NCI-H82 (cell line): ENCODE data around the gene STXBP5.

Experiments used
- DNase-seq: peaks from one replicate; lab custom pipeline; 2025; lab: John Stamatoyannopoulos, UW

STXBP5 gene

DNA sequence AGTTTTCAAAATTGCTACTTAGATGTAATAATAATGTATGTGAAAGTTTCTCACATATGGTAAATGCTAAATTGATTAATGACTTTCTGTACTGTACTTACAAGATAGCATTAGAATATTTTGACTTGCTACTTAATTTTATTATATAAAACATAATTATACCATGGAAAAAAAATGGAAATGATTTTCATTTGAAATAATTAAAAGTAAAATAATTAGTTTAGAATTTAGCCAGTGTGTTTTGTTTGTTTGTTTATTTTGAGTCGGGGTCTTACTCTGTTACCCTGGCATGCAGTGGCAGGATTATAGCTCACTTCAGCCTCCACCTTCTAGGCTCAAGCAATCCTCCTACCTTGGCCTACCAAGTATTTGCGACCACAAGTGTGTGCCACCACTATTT lies 7.1 kb downstream of the STXBP5 start:
- DNase-seq, result no peak

DNA sequence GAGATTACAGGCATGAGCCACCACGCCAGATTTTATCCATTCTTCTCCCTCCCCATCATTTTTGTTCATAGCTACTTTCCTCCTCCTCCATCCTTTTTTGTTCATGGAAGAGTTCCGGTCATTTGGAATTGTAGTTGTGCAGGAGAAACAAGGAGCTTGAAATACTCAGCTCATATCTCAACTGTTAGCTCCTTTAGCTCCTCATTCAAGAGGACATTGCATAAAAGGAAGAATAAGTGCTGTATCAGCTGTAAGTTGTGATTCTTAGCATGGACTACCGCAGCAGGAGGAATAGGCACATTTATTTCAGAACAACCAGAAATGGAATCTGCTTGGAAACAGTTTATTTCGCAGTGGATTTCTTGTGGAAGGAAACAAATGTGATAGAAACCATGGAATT lies 7.6 kb downstream of the STXBP5 start:
- no peak for DNase-seq

DNA sequence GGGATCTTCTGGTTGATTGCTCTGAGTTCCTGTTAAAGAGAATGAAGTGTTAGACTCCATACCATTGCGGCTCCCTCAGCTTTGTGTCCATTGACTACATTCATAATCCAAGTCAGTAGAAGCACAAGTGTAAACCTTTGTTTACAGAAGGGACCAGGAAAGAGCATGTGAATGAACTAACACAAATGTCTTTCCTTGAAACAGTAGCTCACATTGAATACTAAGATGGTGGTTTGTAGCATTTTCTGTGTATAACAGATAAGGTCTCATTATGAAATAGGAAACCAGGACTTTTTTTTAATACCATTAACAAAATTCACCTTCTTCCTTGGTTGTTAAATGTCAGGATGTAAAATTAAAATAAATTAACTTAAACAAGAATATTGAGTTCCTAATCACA lies 8.4 kb downstream of the STXBP5 start:
- no peak for DNase-seq

DNA sequence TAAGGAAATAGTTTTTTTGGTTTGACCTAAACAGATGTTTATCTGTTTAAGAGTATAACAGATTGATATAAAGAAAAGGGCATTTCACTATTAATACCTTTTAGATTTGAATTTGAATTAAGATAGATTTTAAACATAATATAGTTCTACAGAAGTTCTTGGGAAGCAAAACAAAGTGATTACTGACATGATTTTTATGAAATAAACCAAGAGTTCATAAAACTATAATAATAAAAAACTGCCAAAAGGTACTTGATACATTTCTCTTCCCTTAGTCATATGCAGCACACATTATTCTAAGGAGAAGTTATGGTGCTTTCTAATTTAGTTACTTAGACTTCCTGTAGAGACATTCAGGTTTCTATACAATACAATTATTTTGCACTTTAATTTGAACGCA lies 9.6 kb downstream of the STXBP5 start:
- DNase-seq, result no peak

DNA sequence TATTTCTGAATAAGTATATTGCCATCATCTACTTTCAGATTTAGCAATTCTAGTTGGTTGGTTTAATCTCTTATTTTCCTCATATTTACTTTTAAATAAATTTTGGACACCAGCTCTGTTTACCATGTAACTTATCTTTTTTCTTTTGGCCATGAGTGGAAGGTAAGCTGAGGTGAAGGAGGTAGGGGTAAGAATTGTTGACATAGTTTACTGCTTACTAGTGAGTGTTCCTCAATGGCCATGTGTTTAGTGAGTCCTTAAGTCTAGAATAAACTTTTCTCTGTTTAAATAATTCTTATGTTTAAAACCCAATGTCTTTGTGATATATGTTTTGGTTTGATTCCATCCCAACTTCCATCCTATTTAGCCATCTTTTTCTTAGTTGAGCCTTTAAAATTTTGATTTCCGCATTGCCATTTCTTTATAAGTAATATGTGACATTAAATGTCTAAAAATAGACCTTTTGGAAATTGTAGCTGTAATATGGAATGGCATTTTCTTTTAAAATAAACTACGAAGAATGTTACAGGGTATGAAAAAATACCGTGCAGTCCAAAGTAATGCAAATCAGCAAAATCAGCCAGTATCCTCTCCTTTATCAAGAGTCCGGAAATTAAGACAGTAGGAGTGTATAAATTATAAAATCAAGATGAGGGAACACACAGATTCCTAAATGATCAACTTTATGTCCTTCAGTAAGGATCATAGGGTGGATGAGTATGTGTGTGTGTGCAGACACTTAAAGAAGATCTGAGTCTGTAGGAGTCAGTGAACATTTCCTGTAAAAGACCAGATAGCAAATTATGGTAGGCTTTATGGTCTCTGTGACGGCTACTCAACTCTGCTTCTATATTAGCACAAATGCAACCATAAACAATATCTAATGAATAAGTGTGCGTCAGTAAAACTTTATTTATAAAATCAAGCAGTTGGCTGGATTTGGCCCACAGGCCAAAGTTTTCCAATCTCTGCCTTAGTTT lies 10.3 kb downstream of the STXBP5 start:
- DNase-seq, result no peak

DNA sequence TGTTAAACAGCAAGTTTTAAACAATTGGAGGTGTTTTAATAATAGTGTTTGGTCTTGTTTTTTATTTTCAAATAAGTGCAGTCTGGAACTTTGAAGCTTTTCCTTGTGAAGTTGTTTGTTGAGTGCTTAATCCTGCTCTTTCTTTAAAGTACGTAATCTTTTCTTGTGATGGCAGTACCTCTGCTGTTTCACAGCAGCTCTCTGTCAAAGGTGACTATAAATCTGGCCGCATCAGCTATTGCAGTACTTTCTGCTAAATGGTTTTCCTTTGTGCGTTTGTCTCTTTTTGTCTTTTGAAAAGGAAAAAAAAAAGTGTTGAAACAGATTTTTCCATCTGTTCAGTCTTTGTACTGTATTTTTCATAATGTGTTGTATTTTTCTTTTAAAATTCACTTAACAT lies 12.7 kb downstream of the STXBP5 start:
- DNase-seq, result no peak

DNA sequence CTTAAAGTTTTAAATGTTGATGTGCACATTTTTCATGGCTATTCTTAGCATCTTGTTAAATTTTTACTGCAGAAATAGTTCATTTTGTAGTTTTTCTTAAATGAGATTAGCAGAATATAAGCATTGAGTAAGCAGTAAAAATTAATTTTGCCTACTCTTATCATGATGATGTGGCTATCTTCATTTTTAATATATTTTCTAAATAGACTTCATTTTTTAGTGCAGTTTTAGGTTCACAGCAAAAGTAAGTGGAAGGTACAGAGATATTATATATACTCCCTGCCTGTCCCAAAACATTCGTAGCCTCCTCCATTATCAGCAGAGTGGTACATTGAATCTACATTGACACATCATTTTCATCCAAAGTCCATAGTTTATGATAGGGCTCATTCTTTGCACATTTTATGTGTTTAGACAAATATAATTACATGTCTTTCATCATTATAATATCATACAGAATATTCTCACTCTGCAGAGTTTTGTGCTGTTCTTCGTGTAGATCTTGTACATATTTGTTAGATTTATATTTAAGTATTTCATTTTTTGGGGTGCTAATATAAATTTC lies 13.7 kb downstream of the STXBP5 start:
- no peak for DNase-seq

DNA sequence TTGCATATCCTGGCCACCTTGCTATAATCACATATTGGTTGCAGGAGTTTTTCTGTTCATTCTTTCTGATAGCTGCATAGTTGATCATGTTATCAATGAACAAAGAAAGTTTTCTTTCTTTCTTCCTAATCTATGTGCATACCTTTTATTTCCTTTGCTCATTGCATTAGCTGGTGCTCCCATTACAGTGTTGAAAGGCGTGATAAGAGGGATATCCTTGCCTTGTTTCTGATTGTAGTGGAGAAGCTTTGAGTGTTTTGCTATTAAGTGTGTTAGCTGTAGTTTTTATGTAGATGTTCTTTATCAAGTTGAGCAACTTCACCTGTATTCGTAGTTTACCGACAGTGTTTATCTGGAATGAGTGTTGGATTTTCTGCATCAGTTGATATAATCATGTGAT lies 14.6 kb downstream of the STXBP5 start:
- DNase-seq, result no peak

DNA sequence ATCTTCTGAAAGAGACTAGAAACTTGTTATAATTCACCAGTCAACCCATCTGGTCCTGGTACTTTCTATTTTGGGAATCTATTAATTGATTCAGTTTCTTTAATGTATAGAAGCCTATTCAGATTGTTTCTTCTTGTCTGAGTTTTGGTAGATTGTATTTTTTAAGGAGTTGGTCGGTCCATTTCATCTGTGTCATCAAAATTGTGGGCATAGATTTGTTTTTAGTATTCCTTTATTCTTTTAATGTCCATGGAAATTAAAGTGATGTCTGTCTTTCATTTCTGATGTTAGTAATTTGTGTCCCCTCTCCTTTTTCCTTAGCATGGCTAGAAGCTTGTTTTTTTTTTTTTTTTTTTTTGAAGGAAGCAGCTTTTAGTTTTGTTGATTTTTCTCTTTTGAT lies 15.2 kb downstream of the STXBP5 start:
- DNase-seq, result no peak

DNA sequence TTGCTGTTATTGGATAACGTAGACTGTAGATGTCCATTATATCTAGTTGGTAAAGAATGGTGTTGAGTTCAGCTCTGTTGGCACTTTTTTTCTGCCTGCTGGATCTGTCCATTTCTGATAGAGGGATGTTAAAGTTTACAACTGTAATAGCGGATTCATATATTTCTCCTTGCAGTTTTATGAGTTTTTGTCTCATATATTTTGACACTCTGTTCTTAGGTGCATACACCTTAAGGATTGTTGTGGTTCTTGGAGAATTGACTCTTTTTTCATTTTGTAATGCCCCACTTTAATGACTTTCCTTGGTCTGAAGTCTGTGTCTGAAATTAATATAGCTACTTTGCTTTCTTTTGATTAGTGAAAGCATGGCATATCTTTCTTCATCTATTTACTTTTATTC lies 16.1 kb downstream of the STXBP5 start:
- no peak for DNase-seq

DNA sequence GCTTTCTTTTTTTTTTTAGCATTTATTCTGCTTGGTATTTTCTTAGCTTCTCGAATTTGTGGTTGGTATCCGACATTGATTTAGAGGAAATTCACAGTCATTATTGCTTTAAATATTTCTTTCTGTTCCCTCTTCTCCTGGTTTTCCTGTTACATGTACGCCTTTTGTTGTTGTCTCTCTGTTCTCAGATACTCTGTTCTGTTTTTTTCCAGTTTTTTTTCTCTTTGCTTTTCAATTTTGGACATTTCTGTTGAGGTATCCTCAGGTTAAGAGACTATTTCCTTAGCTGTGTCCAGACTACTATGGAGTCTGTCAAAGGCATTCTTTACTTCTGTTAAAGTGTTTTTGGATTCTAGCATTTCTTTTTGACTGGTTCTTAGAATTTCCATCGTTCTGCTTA lies 17.5 kb downstream of the STXBP5 start:
- DNase-seq, result no peak

DNA sequence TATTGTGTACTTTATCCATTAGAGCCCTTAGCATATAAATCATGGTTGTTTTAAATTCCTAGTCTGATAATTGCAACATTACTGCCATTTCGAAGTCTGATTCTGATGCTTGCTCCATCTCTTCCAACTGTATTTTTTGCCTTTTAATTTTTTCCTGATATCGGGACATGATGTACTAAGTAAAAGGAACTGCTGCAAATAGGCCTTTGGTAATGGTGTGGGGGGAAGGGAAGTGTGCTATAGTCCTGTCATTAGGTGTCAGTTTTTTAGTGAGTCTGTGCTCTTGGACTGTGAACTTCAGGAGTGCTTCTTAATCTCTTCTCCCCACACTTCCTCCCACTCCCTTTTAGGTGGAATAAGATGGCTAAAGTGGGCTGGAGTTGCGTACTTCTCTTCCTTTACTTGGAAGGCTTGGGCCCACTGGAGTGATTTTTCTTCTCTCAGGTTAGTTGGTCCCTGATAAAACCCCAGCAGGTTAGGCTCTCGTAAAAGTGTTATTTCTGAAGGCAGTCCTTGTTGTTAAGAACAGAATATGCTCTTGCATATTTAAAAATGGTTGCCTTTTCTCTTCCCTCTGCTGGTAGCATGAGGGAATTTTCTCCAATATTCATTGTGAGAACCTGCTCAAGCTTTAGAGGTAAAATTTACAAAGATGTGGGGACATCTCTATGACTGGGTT lies 18.1 kb downstream of the STXBP5 start:
- peak; percentile 50 for DNase-seq

DNA sequence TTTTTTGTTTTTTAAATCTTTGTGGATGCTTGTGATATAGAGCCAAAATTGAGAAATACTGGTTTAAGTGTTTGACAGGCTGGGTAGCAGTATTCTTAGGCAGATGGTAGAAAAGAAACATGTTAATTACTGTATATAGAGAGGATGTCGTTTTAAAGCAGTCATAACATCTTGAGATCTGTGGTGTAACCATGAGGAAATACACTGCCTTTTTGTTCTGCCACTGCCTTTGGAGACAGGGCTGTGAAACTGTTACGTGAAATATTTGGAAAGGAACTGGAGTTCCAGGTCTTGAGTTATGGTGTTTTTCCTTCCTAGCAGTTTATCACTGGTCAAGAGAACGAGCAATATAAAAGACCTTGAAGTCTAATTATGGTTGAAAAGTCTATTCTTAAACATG lies 19.5 kb downstream of the STXBP5 start:
- DNase-seq, result no peak

DNA sequence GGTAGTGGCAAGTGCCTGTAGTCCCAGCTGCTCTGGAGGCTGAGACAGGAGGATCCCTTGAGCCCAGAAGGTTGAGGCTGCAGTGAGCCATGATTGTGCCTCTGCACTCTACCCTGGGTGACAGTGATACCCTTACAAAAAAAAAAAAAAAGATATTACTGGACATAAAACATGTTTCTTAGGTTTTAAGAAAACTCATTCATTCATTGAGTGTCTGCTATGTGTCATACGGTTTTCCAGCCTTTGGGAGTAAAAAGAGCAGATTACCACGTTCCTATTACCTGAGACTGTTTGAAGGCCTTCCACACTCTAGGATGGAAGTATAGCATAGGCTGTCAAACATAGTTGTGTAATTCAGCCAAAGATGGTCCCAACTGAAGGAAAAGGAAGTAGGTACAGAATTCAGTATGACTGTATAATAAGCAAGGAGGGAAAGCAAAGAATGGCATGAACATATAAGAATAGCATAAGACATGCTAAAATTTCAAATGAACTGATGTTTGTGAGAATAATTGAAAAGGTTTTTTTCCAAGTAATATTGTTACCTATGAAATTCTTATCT lies 22.0 kb downstream of the STXBP5 start:
- DNase-seq, result no peak

DNA sequence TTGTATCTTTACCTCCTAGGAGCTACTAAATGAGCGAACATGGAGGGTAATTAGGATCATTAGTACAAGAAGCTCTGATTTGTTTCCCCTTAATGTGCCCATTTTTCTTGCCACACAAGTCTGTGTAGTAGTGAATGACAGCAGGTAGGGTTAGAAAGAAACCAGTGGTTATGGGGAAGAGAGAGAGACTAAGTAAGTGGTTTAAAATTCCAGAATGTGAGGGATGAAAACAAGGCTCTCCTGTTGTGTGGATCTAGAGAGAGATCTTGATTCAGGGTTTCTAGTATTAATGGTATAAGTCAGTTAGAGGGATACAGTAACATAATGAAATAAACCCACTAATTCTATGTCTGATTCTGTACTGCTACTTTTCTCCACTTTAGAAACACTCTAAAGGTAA lies 22.7 kb downstream of the STXBP5 start:
- no peak for DNase-seq

DNA sequence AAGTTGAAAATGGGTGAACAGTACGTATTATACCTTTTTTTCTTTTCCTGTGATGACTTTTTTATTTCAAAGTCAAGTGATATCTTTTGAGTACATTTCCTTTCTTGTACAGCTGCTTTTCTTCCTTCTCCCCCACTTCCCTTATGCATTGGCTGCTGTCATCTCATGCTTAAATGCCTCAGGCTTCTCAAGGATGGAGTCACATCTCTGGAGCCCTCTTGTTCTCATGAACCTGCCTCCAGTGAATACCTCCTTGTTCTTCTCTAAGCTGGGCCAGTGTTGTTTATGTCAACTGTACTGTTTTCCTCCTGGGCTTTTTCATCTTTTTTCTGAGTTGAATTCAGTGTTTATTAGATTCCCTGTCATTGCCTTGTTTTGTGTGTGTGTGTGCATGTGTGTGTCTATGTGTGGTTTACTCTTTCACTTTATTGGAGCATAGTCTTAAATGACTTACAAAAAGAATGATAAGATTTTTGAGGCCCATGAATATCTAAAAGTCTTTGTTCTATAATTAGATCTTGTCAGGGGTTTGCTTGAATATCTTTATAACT lies 23.6 kb downstream of the STXBP5 start:
- no peak for DNase-seq

DNA sequence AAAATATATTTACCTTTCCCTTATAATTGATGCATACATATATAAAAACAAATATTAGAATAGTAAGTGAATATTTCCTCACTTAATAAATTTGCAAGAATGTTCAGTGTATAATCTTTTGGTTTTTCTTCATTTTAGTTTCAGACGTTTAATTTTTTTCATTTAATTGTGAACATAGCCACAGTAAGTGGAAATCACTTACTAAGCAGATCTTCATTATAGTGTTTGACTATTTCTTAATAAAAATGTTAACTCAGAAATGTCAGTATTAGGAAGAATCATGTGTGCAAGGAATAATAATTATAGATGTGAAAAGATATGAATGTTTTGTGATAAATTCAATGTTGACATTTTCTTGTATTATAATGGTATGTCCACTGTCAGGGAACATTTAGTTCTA lies 27.4 kb downstream of the STXBP5 start:
- no peak for DNase-seq

DNA sequence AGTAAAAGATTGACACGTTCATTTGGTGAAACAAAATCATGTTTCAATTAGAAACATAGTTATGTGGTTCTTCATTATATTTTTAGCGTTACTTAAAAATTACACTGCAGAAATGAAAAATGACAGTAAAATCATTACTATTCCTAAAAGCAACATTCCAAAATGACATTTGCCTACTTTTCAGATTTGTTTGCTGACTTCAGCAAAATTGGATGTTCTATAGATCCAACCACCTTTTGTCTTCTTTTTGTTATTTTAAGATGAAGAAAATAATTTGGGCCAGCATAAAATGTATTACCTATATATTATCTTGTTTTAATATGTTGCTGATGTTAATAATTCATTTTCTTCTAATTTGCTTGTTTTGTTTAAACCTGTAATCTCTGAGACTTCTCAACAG lies 30.5 kb downstream of the STXBP5 start:
- no peak for DNase-seq

DNA sequence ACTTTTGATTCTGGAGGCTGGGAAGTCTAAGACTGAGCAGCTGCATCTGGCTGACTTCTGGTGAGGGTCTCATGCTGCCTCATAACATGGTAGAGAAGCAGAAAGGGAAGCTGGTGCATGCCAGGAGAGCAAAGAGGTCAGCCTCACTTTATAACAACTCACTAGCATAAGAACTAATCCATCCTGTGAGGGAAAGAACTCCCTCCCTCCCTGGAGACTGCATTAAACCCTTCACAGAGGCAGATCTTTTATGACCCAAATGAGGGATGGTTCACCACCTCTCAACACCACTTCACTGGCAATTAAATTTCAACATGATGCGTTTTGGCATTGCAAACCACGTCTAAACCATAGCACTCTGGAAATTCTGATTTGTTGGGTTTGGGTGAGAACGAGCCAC lies 33.9 kb downstream of the STXBP5 start:
- DNase-seq, result no peak

DNA sequence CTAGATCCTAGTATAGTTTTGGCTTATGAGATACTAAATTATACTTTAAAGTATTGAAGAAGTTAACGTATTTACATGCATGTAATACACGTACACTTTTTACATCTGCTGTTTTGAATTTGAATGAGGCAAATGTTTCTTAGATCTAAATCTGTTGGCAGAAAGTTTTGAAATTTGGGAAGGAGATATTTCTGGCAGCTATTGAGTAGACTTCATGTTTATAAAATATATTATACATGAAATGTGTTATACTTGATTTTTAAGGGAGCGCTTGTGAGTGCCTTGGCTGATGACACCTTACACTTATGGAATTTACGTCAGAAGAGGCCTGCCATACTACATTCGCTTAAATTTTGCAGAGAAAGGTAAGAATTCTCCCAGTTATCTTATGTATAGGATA lies 34.7 kb downstream of the STXBP5 start:
- no peak for DNase-seq

DNA sequence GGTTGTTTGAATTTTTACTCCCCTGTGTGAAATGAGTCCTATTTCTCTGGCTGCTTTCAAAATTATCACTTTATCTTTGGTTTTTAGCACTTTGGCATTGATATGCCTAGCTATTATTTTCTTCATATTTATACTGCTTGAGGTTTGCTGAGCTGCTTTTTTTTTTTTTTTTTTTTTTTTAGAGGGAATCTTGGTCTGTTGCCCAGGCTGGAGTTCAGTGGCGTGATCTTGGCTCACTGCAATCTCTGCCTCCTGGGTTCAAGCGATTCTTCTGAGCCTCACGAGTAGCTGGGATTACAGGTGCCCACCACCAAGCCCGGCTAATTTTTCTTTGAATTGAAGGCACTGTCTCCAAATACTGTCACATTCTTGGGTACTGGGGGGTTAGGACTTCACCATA lies 40.6 kb downstream of the STXBP5 start:
- DNase-seq, result no peak

DNA sequence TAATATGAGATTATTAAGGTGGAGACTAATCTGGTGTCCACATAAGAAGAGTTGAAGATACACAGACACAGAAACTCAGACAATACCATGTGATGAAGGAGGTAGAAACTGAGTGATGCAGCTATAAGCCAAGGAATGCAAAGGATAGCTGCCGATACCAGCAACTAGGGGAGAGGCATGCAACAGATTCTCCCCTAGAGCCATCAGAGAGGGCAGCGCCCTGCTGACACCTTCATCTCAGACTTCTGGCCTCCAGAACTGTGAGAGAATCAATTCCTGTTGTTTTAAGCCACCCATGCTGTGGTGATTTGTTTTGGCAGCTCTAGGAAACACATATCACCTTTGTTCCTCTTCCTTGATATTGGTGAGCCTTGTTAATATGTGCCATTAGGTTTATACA lies 41.5 kb downstream of the STXBP5 start:
- no peak for DNase-seq
